Trophoblast cell (in vitro differentiated cells and primary cell): ENCODE data around the gene KDM1B.

ENCODE experiments used
- DNase-seq, 2 donors: peaks; one replicate each; pipeline ENCODE4 v3.0.0-alpha.2; 2016
- H2AFZ ChIP-seq: 2 replicates; pipeline ENCODE4 v1.6.1; 2013; ENCODE audit warnings: low read length, moderate library complexity, mild to moderate bottlenecking; ENCODE audit not compliant: insufficient read depth, poor library complexity
- H2AK5ac ChIP-seq: 2 replicates; pipeline ENCODE4 v1.6.1; 2013; ENCODE audit warnings: mild to moderate bottlenecking, low read length
- H2BK120ac ChIP-seq: 2 replicates; pipeline ENCODE4 v1.6.1; 2013; ENCODE audit warnings: low read length, mild to moderate bottlenecking, moderate library complexity; ENCODE audit not compliant: insufficient read depth, poor library complexity
- H2BK12ac ChIP-seq: 2 replicates; pipeline ENCODE4 v1.6.1; 2013; ENCODE audit warnings: mild to moderate bottlenecking, low read length, moderate library complexity
- H2BK5ac ChIP-seq: 2 replicates; pipeline ENCODE4 v1.6.1; 2013; ENCODE audit warnings: low read length, low read depth, moderate library complexity, mild to moderate bottlenecking; ENCODE audit not compliant: poor library complexity
- H3K14ac ChIP-seq: 2 replicates; pipeline ENCODE4 v1.6.1; 2013; ENCODE audit warnings: mild to moderate bottlenecking, low read length
- H3K18ac ChIP-seq: 2 replicates; pipeline ENCODE4 v1.6.1; 2013; ENCODE audit warnings: mild to moderate bottlenecking, low read length
- H3K23ac ChIP-seq: 2 replicates; pipeline ENCODE4 v1.6.1; 2013; ENCODE audit warnings: low read length
- H3K27ac ChIP-seq: 2 replicates; pipeline ENCODE4 v1.5.1; 2013; ENCODE audit warnings: low read depth, mild to moderate bottlenecking, inconsistent platforms, low read length, moderate library complexity
- H3K27me3 ChIP-seq: 2 replicates; pipeline ENCODE4 v1.6.1; 2013; ENCODE audit warnings: inconsistent platforms, mild to moderate bottlenecking, low read length, moderate library complexity; ENCODE audit not compliant: insufficient read depth
- H3K36me3 ChIP-seq, 2 experiments: 1 replicate in 1 of 2; 2 replicates in 1 of 2; pipeline ENCODE4 v1.6.1; 2013; ENCODE audit warnings: low read length in 2 of 2, mild to moderate bottlenecking in 2 of 2, moderate library complexity in 1 of 2; ENCODE audit not compliant: insufficient read depth in 2 of 2, control insufficient read depth in 1 of 2
- H3K4ac ChIP-seq: 2 replicates; pipeline ENCODE4 v1.6.1; 2013; ENCODE audit warnings: low read depth, mild to moderate bottlenecking, low read length, moderate library complexity
- H3K4me1 ChIP-seq, 2 experiments: 1 replicate in 1 of 2; 2 replicates in 1 of 2; pipeline ENCODE4 v1.6.1; 2013; ENCODE audit warnings: low read length in 2 of 2, mild to moderate bottlenecking in 2 of 2, moderate library complexity in 1 of 2; ENCODE audit not compliant: insufficient read depth in 2 of 2, control insufficient read depth in 1 of 2
- H3K4me2 ChIP-seq: 2 replicates; pipeline ENCODE4 v1.6.1; 2013; ENCODE audit warnings: inconsistent platforms, mild to moderate bottlenecking, low read length, moderate library complexity
- H3K4me3 ChIP-seq: 2 replicates; pipeline ENCODE4 v1.5.1; 2013; ENCODE audit warnings: mild to moderate bottlenecking, low read depth, low read length, inconsistent platforms
- H3K79me1 ChIP-seq: one replicate; pipeline ENCODE4 v1.6.1; 2013; ENCODE audit warnings: low read length
- H3K79me2 ChIP-seq: 2 replicates; pipeline ENCODE4 v1.6.1; 2013; ENCODE audit warnings: low read length, mild to moderate bottlenecking; ENCODE audit not compliant: control insufficient read depth, insufficient read depth, poor library complexity
- H3K9ac ChIP-seq: 2 replicates; pipeline ENCODE4 v1.6.1; 2013; ENCODE audit warnings: mild to moderate bottlenecking, low read length
- H3K9me3 ChIP-seq: 2 replicates; pipeline ENCODE4 v1.6.1; 2013; ENCODE audit warnings: low read depth, mild to moderate bottlenecking, control low read depth, inconsistent platforms, low read length; ENCODE audit not compliant: insufficient read depth
- H4K12ac ChIP-seq: 2 replicates; pipeline ENCODE4 v1.6.1; 2013; ENCODE audit warnings: low read depth, mild to moderate bottlenecking, low read length, moderate library complexity
- H4K8ac ChIP-seq: 2 replicates; pipeline ENCODE4 v1.6.1; 2013; ENCODE audit warnings: low read depth, mild to moderate bottlenecking, low read length, moderate library complexity
- H4K91ac ChIP-seq: one replicate; pipeline ENCODE4 v1.6.1; 2013; ENCODE audit warnings: low read depth, mild to moderate bottlenecking, low read length, moderate library complexity
- WGBS: extraction: QIAGEN DNeasy Blood & Tissue Kit; methylation state at CpG from one replicate; pipeline ENCODE4 v1.1.7; 2013; ENCODE audit warnings: missing lambda C conversion rate; ENCODE audit not compliant: insufficient read length, insufficient coverage; ENCODE audit errors: extremely low coverage; 5-methylcytosine and 5-hydroxymethylcytosine counted together

KDM1B gene

DNA sequence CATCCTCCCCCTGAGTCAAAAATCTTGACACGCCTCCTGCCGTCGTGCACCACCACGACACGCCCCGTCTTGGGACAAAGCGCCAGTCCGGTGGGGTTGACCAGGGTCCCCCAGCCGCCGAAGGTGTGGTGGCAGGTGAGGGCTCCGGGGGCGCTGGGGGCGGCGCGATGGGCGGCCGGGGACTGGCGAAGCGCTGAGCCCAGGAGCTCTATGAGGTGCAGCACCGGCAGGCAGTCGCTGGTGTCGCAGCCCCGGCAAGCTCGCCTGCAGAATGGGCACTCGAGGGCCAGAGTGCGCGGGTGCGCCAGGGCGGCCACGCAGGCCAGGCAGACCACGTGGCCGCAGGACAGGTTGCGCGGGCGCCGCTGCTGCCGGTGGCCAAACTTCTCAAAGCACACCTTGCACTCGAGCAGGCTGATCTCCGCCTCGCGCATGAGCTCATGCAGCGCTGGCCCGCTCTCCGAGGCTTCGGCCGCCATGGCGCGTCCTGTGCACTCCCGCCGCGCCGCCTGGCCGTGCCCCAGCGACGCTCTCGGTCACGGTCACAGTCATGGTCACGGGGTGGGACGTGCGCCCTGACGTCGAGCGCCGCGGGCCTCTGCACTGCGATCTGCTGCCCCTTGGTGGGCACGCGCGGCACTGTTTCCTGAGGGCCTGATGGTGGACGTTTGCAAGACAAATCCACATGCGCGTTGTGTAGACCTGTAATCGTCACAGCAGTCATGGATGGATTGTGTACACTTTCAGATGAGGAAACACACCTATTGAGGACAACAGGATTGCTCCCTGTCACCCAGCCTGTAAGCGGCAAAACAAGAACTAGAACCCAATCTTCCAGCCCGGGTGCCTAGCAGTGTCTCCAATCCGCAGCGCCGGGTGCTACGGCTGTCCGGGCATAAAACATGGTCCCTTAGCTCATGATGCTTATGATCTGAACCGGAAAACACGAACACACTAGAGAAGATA, 32.8 kb upstream of the KDM1B start, which contains the start of gene NHLRC1:
Gene NHLRC1, minus strand, starts transcription at position 550 of the 966 bp plus-strand sequence. Its CDS starts 71 bp downstream, at position 479.
- Histone ChIP-seq H3K18ac (peak within 1 kb of the TSS; percentile 40), H3K36me3 (no peaks in the 10 kb centered on the region), H3K4me3 (peak within 1 kb of the TSS; percentile 62), H4K12ac (peak within 1 kb of the TSS; percentile 37), H4K8ac (peak within 1 kb of the TSS; percentile 69), H3K79me2 (no peaks in the 10 kb centered on the region), H3K4me1 (peaks cover 5 to 6% of the 10 kb centered on the region in 2 experiments), H2BK12ac (no peak within 1 kb of the TSS), H2BK120ac (no peak within 1 kb of the TSS), H3K27me3 (no peaks in the 10 kb centered on the region), H3K4ac (peak within 1 kb of the TSS; percentile 1), H3K27ac (no peak within 1 kb of the TSS), H3K9me3 (no peaks in the 10 kb centered on the region), H3K79me1 (peaks cover 3% of the 10 kb centered on the region), H2AK5ac (no peak within 1 kb of the TSS), H3K9ac (peak within 1 kb of the TSS; percentile 8), H3K14ac (peak within 1 kb of the TSS; percentile 54), H2AFZ (peak within 1 kb of the TSS; percentile 33), H4K91ac (peak within 1 kb of the TSS; percentile 31), H3K4me2 (peak within 1 kb of the TSS; percentile 70), H3K23ac (no peak within 1 kb of the TSS), H2BK5ac (no peak within 1 kb of the TSS)
- no CpG with 5 or more reads among the region's 82 CpGs for WGBS
- DNase-seq = peak; percentile 92 to 95

DNA sequence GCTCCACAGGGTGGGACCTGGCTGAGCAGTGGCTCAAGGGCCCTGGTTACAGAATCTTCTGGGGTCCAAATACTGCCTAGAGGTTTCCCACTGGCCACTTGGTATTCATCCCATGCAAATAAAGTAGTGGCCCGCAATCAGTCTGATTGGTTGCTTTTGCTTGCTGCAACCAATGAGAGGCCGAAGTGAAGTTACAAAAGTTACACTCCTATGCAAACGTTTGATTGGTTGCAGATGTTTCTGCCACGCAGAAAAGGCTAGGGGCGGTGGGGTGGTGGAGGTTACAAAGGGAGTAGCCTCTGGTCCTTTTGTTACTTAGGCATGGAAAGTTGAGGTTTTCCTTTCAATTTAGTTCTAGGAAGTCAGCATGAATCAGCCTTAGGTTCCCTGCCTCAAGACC, 29.1 kb upstream of the KDM1B start:
- Histone ChIP-seq H3K4ac (no peak overlapping the region), H3K18ac (no peak overlapping the region), H2BK12ac (no peak overlapping the region), H2AFZ (no peak overlapping the region), H3K36me3 (peaks cover 0 to 1% of the 10 kb centered on the region in 2 experiments), H3K9me3 (no peaks in the 10 kb centered on the region), H3K14ac (no peak overlapping the region), H3K4me1 (peaks cover 5 to 6% of the 10 kb centered on the region in 2 experiments), H3K4me2 (no peak overlapping the region), H3K79me1 (peaks cover 3% of the 10 kb centered on the region), H3K27ac (no peak overlapping the region), H2BK120ac (no peak overlapping the region), H3K9ac (no peak overlapping the region), H3K23ac (no peak overlapping the region), H4K8ac (no peak overlapping the region), H3K79me2 (no peaks in the 10 kb centered on the region), H4K91ac (no peak overlapping the region), H2AK5ac (no peak overlapping the region), H4K12ac (no peak overlapping the region), H3K27me3 (no peaks in the 10 kb centered on the region), H2BK5ac (no peak overlapping the region), H3K4me3 (no peak overlapping the region)
- DNase-seq = no peak
- WGBS = no CpG with 5 or more reads among the region's 5 CpGs

- WGBS = no CpG with 5 or more reads among the region's 3 CpGs
- peaks cover 3 to 4% of the 10 kb centered on the region in 2 experiments for H3K36me3 ChIP-seq
- H3K27ac ChIP-seq = no peak overlapping the region
- no peaks in the 10 kb centered on the region for H3K79me1 ChIP-seq
- H3K4me1 ChIP-seq = peaks cover 0 to 3% of the 10 kb centered on the region in 2 experiments
- H2BK12ac ChIP-seq = no peak overlapping the region
- H3K27me3 ChIP-seq = no peaks in the 10 kb centered on the region
- no peak overlapping the region for H3K9ac ChIP-seq
- no peak for DNase-seq
- no peak overlapping the region for H3K14ac ChIP-seq
- H3K18ac ChIP-seq = no peak overlapping the region
- no peak overlapping the region for H2AK5ac ChIP-seq
- H2BK5ac ChIP-seq = no peak overlapping the region
- H3K4me3 ChIP-seq = no peak overlapping the region
- no peaks in the 10 kb centered on the region for H3K79me2 ChIP-seq
- H3K4ac ChIP-seq = no peak overlapping the region
- no peak overlapping the region for H3K4me2 ChIP-seq
- no peak overlapping the region for H3K23ac ChIP-seq
- H2BK120ac ChIP-seq = no peak overlapping the region
- no peak overlapping the region for H4K8ac ChIP-seq
- H3K9me3 ChIP-seq = no peaks in the 10 kb centered on the region
- no peak overlapping the region for H4K91ac ChIP-seq
- H4K12ac ChIP-seq = no peak overlapping the region
- H2AFZ ChIP-seq = no peak overlapping the region
These were observed 22.9 kb upstream of the KDM1B start for GRCh38 chr6:18132346-18132745.

- WGBS = no CpG with 5 or more reads among the region's 2 CpGs
- no peak overlapping the region for H2AK5ac ChIP-seq
- peak; percentile 74 to 97 for DNase-seq
These were observed 20.1 kb upstream of the KDM1B start for GRCh38 chr6:18135171-18135570.

More at GRCh38 chr6:18135171-18135570, 20.1 kb upstream of the KDM1B start:
- H3K27me3 ChIP-seq = no peaks in the 10 kb centered on the region
- H3K4me2 ChIP-seq = no peak overlapping the region
- no peak overlapping the region for H4K91ac ChIP-seq
- H4K8ac ChIP-seq = no peak overlapping the region
- H3K4me3 ChIP-seq = no peak overlapping the region
- H3K9me3 ChIP-seq = no peaks in the 10 kb centered on the region
- no peak overlapping the region for H4K12ac ChIP-seq
- no peaks in the 10 kb centered on the region for H3K79me1 ChIP-seq
- H3K4ac ChIP-seq = no peak overlapping the region
- no peak overlapping the region for H3K27ac ChIP-seq
- no peak overlapping the region for H2AFZ ChIP-seq
- no peak overlapping the region for H3K18ac ChIP-seq
- H2BK12ac ChIP-seq = no peak overlapping the region
- H3K36me3 ChIP-seq = peaks cover 5 to 7% of the 10 kb centered on the region in 2 experiments
- H3K4me1 ChIP-seq = peaks cover 0 to 3% of the 10 kb centered on the region in 2 experiments
- no peak overlapping the region for H2BK5ac ChIP-seq
- no peak overlapping the region for H3K23ac ChIP-seq
- no peaks in the 10 kb centered on the region for H3K79me2 ChIP-seq
- no peak overlapping the region for H3K9ac ChIP-seq
- H3K14ac ChIP-seq = no peak overlapping the region
- no peak overlapping the region for H2BK120ac ChIP-seq
